22Rv1 (cell line): ENCODE data around the gene ABCE1.

ENCODE experiments used
- ZFX ChIP-seq: fragments of 450-650 bp; IDR thresholded peaks from 2 replicates; pipeline ENCODE4 v1.6.1; 2017; ENCODE audit warnings: antibody characterized with exemption, borderline replicate concordance
- TF ChIP-seq, protein P1 (sequence below): fragments of 450-650 bp; IDR thresholded peaks from 2 replicates; pipeline ENCODE4 v1.5.1; 2017; ENCODE audit warnings: mild to moderate bottlenecking

GRCh38 chr4:145056325-145057130 is 41.6 kb upstream of the ABCE1 start:
- TF ChIP-seq, protein P1, sequence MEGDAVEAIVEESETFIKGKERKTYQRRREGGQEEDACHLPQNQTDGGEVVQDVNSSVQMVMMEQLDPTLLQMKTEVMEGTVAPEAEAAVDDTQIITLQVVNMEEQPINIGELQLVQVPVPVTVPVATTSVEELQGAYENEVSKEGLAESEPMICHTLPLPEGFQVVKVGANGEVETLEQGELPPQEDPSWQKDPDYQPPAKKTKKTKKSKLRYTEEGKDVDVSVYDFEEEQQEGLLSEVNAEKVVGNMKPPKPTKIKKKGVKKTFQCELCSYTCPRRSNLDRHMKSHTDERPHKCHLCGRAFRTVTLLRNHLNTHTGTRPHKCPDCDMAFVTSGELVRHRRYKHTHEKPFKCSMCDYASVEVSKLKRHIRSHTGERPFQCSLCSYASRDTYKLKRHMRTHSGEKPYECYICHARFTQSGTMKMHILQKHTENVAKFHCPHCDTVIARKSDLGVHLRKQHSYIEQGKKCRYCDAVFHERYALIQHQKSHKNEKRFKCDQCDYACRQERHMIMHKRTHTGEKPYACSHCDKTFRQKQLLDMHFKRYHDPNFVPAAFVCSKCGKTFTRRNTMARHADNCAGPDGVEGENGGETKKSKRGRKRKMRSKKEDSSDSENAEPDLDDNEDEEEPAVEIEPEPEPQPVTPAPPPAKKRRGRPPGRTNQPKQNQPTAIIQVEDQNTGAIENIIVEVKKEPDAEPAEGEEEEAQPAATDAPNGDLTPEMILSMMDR = no peak
- no peak for TF ChIP-seq ZFX
